Activated CD4-positive, alpha-beta T cell treated with anti-CD3 and anti-CD28 coated beads, Interleukin-2, amount 50 U/mL, for 24 hours (primary cell): ENCODE data around the gene FEM1A.
"Not testable (repeated sequence)": the region's sequence is repeated elsewhere in the genome, so short reads cannot be mapped to it uniquely, and the experiment has no call there.

Experiments
- DNase-seq, 2 donors: peaks; one replicate each; pipeline ENCODE4 v3.0.0-alpha.2; 2020; ENCODE audit warnings: low read depth in 1 of 2, low spot score in 1 of 2

Gene FEM1A

DNA sequence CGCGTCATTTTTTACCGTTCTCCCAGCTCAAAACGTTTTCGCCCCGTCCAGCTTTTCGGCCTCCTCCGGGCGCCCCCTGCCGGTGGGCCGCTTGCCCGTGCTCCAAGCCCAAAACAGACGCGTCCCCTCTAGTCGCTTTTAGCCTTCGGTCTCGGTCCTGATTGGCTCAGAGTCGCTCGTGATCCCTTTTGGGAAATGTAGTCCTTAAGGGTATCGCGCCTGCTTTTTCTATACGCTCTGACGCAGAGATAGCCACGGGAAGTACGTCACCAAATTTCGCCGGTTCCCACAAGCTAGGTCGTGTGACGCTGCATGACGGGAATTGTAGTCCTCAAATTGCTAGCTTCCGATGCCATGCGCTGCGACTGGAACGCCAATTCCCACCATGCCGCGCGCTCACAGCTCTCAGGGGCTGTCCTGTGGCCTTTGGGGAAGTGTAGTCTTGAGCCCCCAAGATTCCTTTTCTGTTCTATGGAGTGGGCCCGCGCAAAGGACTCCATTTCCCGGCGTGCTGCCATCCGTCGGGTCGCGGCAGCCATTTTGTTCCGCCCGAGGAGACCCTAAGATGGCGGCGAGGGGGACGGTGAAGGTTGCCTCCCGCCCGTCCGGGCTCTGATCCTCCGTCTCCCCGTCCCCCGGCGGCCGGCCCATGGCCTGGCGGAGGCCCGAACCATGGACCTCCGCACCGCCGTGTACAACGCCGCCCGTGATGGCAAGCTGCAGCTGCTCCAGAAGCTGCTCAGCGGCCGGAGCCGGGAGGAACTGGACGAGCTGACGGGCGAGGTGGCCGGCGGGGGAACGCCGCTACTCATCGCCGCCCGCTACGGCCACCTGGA lies at the start of gene FEM1A:
FEM1A (plus strand) TSS at position 552 of the 836 bp plus-strand sequence; CDS start at position 673, 121 bp downstream.
- peak; percentile 98 to 99 for DNase-seq

- no peak for DNase-seq
Observed at GRCh38 chr19:4742723-4743646, 48.5 kb upstream of the FEM1A start.

GRCh38 chr19:4744451-4745174 lies 46.9 kb upstream of the FEM1A start:
- DNase-seq, result no peak

DNA sequence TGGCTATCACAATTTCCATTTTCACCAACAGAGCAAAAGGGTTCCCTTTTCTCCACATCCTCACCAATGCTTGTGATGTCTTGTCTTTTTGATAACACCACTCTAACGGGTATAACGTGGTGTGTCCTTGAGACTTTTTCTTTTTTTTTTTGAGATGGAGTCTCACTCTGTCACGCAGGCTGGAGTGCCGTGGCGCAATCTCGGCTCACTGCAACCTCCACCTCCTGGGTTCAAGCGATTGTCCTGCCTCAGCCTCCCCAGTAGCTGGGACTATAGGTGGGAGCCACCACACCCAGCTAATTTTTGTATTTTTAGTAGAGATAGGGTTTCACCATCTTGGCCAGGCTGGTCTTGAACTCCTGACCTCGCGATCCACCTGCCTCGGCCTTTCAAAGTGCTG lies 46.4 kb upstream of the FEM1A start:
- DNase-seq, result not testable (repeated sequence)

DNA sequence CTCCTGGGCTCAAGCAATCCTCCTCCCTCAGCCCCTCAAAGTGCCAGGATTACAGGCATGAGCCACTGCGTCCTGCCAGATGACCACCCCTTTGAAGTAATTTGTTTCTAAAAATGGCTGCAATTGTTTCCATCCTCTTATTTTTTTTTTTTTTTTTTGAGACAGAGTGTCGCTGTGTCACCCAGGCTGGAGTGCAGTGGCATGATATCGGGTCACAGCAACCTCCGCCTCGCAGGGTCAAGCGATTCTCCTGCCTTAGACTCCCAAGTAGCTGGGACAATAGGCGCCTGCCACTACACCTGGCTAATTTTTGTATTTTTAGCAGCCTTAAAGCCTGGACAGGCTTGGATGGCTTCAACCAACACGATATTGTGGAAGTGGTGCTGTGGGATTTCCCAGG lies 45.5 kb upstream of the FEM1A start:
- no peak for DNase-seq

DNA sequence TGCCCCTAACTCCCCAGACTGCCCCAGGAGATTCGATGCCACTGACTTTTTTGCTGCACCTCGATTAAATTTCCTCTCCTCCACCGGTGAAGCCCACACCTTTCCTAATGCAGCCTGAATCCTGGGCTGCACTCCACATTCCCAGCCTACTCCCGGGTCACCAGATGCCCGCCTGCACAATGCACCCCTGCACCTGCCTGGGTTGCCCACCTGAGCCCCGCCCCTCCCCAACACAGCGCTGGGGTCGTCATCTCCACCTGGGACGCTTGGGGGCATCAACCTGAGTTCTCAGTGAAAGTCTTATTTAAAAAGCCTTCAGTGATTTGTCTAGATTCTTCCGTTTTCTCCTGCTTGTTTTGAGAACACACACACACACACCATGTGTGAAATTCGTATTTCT lies 43.3 kb upstream of the FEM1A start:
- DNase-seq, result no peak

- no peak for DNase-seq
Observed at GRCh38 chr19:4748589-4748988, 42.9 kb upstream of the FEM1A start.

GRCh38 chr19:4749870-4750590 lies 41.5 kb upstream of the FEM1A start:
- DNase-seq, result no peak

- DNase-seq, result no peak
Observed at GRCh38 chr19:4754248-4754647, 37.3 kb upstream of the FEM1A start.

DNA sequence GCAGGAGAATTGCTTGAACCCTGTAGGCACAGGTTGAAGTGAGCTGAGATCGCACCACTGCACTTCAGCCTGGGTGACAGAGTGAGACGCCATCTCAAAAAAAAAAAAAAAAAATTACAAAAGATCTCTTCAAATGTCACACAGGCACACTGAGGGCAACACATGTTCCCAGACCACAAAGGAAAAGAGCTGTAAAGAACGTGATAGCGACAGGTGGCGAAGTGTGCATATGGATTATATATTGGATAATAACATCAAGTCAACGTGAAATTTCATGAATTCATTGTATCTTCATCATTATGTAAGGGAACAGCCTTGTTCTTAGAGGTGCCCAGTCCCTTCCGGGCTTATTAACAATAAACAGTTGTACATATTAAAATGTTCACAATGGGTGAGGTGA lies 36.1 kb upstream of the FEM1A start:
- no peak for DNase-seq

GRCh38 chr19:4758082-4758481 lies 33.5 kb upstream of the FEM1A start:
- no peak for DNase-seq

GRCh38 chr19:4758659-4759058 lies 32.9 kb upstream of the FEM1A start:
- no peak for DNase-seq

- DNase-seq, result peak; percentile 5 to 28
Observed at GRCh38 chr19:4759388-4760284, 31.9 kb upstream of the FEM1A start.

- no peak for DNase-seq
Observed at GRCh38 chr19:4760285-4760650, 31.3 kb upstream of the FEM1A start.

DNA sequence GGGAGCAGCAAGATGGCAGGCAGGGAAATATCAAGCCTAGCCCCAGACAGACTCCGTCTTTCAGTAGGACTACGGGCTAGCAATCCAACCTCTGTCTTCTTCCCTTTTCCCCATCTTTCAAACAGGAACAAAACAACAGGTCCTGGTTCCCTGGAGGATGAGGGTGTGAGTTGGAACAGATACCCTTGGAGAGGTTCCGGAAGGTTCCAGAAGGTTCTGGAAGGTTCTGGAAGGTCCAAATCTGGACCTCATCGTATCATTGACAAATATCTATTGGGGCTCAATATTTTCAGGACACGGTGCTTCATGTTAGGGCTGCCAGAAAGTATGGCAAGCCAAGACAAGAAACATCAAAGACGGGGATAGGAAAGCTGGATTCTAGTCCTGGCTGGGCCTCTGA lies 28.5 kb upstream of the FEM1A start:
- no peak for DNase-seq

DNA sequence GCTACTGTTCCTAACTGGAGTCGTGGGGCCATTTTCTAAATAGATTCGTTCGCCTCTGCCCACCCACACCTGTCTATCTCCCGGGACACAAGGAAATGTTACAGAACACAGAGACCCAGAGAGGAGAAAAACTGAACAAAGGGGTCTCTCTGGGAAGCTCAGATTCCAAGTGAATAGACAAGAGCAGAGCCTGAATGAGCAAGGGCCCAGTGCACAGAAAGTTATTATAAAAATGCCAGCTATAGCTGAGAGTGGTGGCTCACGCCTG lies 27.2 kb upstream of the FEM1A start:
- no peak for DNase-seq

DNA sequence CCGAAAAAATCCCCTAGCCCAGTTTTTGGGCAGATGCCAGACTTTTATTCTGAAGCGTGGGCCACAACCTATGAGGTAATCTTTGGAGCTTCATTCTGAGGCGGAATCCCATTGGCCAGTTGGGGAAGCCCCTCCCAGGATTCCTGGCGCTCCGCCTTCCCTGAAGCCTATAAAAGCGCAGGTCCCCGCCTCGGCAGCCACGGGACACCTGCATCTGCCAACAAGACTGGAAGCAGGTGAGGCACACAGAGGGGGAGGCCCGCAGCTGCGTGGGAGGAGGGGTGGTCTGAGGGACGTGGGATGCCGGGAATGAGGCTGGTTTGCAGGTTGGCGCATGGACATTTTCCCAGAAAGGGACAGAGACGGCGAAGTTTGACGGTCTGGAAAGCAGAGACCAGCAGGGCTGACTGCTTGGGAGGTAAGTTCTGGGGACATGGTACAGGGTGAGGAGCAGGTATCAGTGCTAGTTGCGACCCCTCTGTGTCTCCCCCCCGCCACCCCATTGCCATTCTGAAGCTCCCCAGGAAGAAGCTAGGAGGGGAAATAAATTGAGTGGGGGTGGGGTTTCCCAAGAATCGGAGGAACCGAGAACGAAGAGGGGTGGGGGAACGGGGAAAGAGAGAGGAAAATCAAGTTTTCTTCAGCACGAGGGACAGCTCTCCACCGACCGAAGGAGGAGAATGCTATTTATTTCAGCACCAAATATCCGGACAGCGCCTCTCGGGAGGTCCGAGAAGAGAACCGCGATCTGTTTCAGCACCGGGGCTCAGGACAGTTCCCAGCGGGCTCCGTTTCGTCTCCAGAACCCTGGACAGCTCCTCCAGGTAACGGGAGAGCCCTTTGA lies 22.4 kb upstream of the FEM1A start:
- DNase-seq, result peak; percentile 49 to 66

- DNase-seq, result no peak
Observed at GRCh38 chr19:4772566-4772965, 19.0 kb upstream of the FEM1A start.

- no peak for DNase-seq
Observed at GRCh38 chr19:4773047-4773640, 18.4 kb upstream of the FEM1A start.
